K562 (cell line): Measurements from ENCODE around the gene DCAF11. TPM values are rescaled to one million over a fixed set of nuclear protein-coding genes. Genes with fewer than 3 reads are reported as not detected.

ENCODE experiments used
- CTCF ChIP-seq, 3 experiments: IDR thresholded peaks in 2 of 3; conservative IDR thresholded peaks in 1 of 3; 2 replicates each; pipeline ENCODE4 v1.5.1; 2011 to 2012; ENCODE audit warnings: low read length in 3 of 3, mild to moderate bottlenecking in 3 of 3, control low read depth in 2 of 3, improper control_type of control experiment in 1 of 3, inconsistent platforms in 1 of 3, low read depth in 1 of 3, mixed read lengths in 1 of 3, moderate library complexity in 1 of 3; ENCODE audit not compliant: insufficient read depth in 2 of 3
- E2F6 ChIP-seq, 2 experiments: IDR thresholded peaks; 2 replicates each; pipeline ENCODE4 v1.6.1; 2011; ENCODE audit warnings: borderline replicate concordance in 1 of 2, control low read depth in 1 of 2, low read depth in 1 of 2, low read length in 1 of 2, mild to moderate bottlenecking in 1 of 2, mixed read lengths in 1 of 2, moderate library complexity in 1 of 2; ENCODE audit not compliant: insufficient read depth in 1 of 2, insufficient read length in 1 of 2, poor library complexity in 1 of 2, severe bottlenecking in 1 of 2; ENCODE audit errors: extremely low read depth in 1 of 2
- EWSR1 ChIP-seq: fragments of 450-650 bp; IDR thresholded peaks from 2 replicates; pipeline ENCODE4 v1.6.1; 2018; ENCODE audit warnings: borderline replicate concordance, mild to moderate bottlenecking, low read depth, moderate library complexity; ENCODE audit not compliant: partially characterized antibody
- JUN ChIP-seq, 2 experiments: sonication (generic) in 1 of 2; formaldehyde crosslinking in 1 of 2; IDR thresholded peaks; 2 replicates each; pipeline versions ENCODE4 v1.6.1 to v1.8.0; 2012 to 2022; ENCODE audit warnings: borderline replicate concordance in 2 of 2, mild to moderate bottlenecking in 2 of 2, improper control_type of control experiment in 1 of 2, low read depth in 1 of 2, low read length in 1 of 2, missing genetic modification reagents in 1 of 2
- KDM2B ChIP-seq: fragments of 250-450 bp; sonication (Bioruptor Pico); IDR thresholded peaks from 2 replicates; pipeline ENCODE4 v1.8.0; 2021; ENCODE audit warnings: mild to moderate bottlenecking, moderate library complexity
- MAFF ChIP-seq: IDR thresholded peaks from 2 replicates; pipeline ENCODE4 v1.6.1; 2012; ENCODE audit warnings: low read length, improper control_type of control experiment
- RFX1 ChIP-seq: fragments of 450-650 bp; IDR thresholded peaks from 2 replicates; pipeline ENCODE4 v1.6.1; 2016; ENCODE audit warnings: mild to moderate bottlenecking, moderate library complexity
- SLC30A9 ChIP-seq: fragments of 250-450 bp; sonication (Bioruptor Pico); IDR thresholded peaks from 2 replicates; pipeline ENCODE4 v1.8.0; 2022; ENCODE audit warnings: mild to moderate bottlenecking, moderate library complexity
- SMAD1 ChIP-seq: fragments of 150-350 bp; IDR thresholded peaks from 2 replicates; pipeline ENCODE4 v1.6.1; 2014; ENCODE audit warnings: low read length, low read depth; ENCODE audit not compliant: partially characterized antibody
- SMARCE1 ChIP-seq: fragments of 450-650 bp; IDR thresholded peaks from 2 replicates; pipeline ENCODE4 v1.7.1; 2016; ENCODE audit warnings: mild to moderate bottlenecking
- SP2 ChIP-seq: IDR thresholded peaks from 2 replicates; pipeline ENCODE4 v1.6.1; 2011; ENCODE audit warnings: mild to moderate bottlenecking, low read depth, low read length, moderate library complexity; ENCODE audit not compliant: poor library complexity, severe bottlenecking; ENCODE audit errors: extremely low read depth
- SRSF1 ChIP-seq: fragments of 200-400 bp; formaldehyde crosslinking; IDR thresholded peaks from 2 replicates; pipeline ENCODE4 v1.6.1; 2017; ENCODE audit warnings: mild to moderate bottlenecking, low read depth, low read length, moderate library complexity
- TAF9B ChIP-seq: fragments of 450-650 bp; IDR thresholded peaks from 2 replicates; pipeline ENCODE4 v1.6.1; 2018; ENCODE audit warnings: mild to moderate bottlenecking; ENCODE audit not compliant: partially characterized antibody
- U2AF2 ChIP-seq: fragments of 200-400 bp; formaldehyde crosslinking; optimal IDR thresholded peaks from 2 replicates; pipeline ENCODE3; 2017; ENCODE audit warnings: low read depth, mild to moderate bottlenecking, low read length
- ZNF146 ChIP-seq: IDR thresholded peaks from one replicate; pipeline ENCODE4 v1.6.1; 2018; ENCODE audit warnings: missing compliant biosample characterization; ENCODE audit not compliant: unreplicated experiment
- ZNF311 ChIP-seq: fragments of 250-450 bp; sonication (Bioruptor Pico); IDR thresholded peaks from 2 replicates; pipeline ENCODE4 v1.4.0; 2020; ENCODE audit warnings: mild to moderate bottlenecking, moderate library complexity
- ZNF75A ChIP-seq: fragments of 450-650 bp; formaldehyde crosslinking; IDR thresholded peaks from 2 replicates; pipeline ENCODE4 v1.4.0; 2020; ENCODE audit warnings: mild to moderate bottlenecking
- ZNF76 ChIP-seq: fragments of 250-450 bp; sonication (Bioruptor Pico); IDR thresholded peaks from 2 replicates; pipeline ENCODE4 v1.4.0; 2020; ENCODE audit warnings: mild to moderate bottlenecking, moderate library complexity, borderline replicate concordance
- ZNF79 ChIP-seq: fragments of 250-450 bp; sonication (Bioruptor Pico); IDR thresholded peaks from 2 replicates; pipeline ENCODE4 v1.4.0; 2020; ENCODE audit warnings: low read depth, mild to moderate bottlenecking, moderate library complexity
- polyA plus RNA-seq, 8 experiments: library from polyadenylated mRNA; depleted of rRNA in 4 of 8; stranded (reverse) in 5 of 8; unstranded in 3 of 8; fragments of >200 nt; fragmentation: Nextera tagmentation in 2 of 8; fragmentation: Illumina TruSeq in 1 of 8; extraction: Ambion mirVana in 2 of 8; extraction: Trizol in 1 of 8; gene quantifications; 2 replicates each; pipeline versions ENCODE4 v1.2.1 to v1.2.3, GENCODE V29; 2011 to 2014; ENCODE audit warnings: inconsistent platforms in 1 of 8, missing spikeins in 1 of 8
- total RNA-seq, 7 experiments: library from RNA; depleted of rRNA in 6 of 7; stranded (reverse); fragments of >200 nt in 6 of 7; fragmentation: Illumina TruSeq in 2 of 7; extraction: Trizol in 2 of 7; gene quantifications; 2 replicates each; pipeline versions ENCODE4 v1.2.1 to v1.2.3, GENCODE V29; 2011 to 2021; ENCODE audit warnings: low replicate concordance in 1 of 7

DCAF11 gene
- total and polyA plus RNA-seq, 9 of the 15 experiments (the other 6 are each of a cell fraction or from before 2014, with no cell fraction given) = 8.5 to 46.2 (median 36.4) TPM

GRCh38 chr14:24160850-24161804 is 46.5 kb downstream of the DCAF11 start, which contains the start of gene IRF9 (continued):
- TF ChIP-seq SMAD1 (peak; percentile 67), ZNF79 (CRISPR knock-in tag) (no peak), U2AF2 (no peak), ZNF146 (no peak), ZNF76 (CRISPR knock-in tag) (no peak), TAF9B (no peak), KDM2B (CRISPR knock-in tag) (no peak), EWSR1 (no peak), RFX1 (no peak), SP2 (no peak), SRSF1 (no peak), SLC30A9 (no peak), ZNF75A (CRISPR knock-in tag) (no peak), ZNF311 (CRISPR knock-in tag) (no peak), CTCF (IDR thresholded peaks at IDR 0.05 in 2 of 3, conservative IDR thresholded peaks at IDR 0.05 in 1 of 3; ENCODE audit: insufficient read depth in 2 of 3, low read depth in 1 of 3, low read length in 3 of 3) (peak; percentile 78 to 97 (median 92)), E2F6 (IDR thresholded peaks at IDR 0.05; ENCODE audit: borderline replicate concordance in 1 of 2, extremely low read depth in 1 of 2, insufficient read depth in 1 of 2, insufficient read length in 1 of 2, low read depth in 1 of 2, low read length in 1 of 2, poor library complexity in 1 of 2, severe bottlenecking in 1 of 2) (no peak), SMARCE1 (no peak), MAFF (no peak), JUN (IDR thresholded peaks at IDR 0.05; ENCODE audit: borderline replicate concordance, low read depth, low read length) (peak; percentile 52; the same call in 1 of the 2 replicates), JUN (CRISPR knock-in tag; IDR thresholded peaks at IDR 0.05; ENCODE audit: borderline replicate concordance) (no peak)
